B cell (primary cell): ENCODE measurements around the gene CSNK2B. TPM values are rescaled to one million over a fixed set of nuclear protein-coding genes. Genes with fewer than 3 reads are reported as not detected.
A peak's percentile ranks its signal among the peaks of the same experiment; 100 is the strongest.

Experiments used
- ATAC-seq: fragments of 200-7000 bp; cut with Tn5 transposase; one replicate; pipeline ENCODE4 v1.10.0; 2021; ENCODE audit warnings: low read depth, mild to moderate bottlenecking, moderate number of reproducible peaks, moderate library complexity
- CTCF ChIA-PET: fragments of 350-600 bp; sonication (Branson Sonifier 250); formaldehyde crosslinking; loops from one replicate; lab custom pipeline; 2021; ENCODE audit warnings: antibody characterized with exemption, inconsistent platforms; lab: Charles Lee
- POLR2A ChIA-PET: fragments of 350-600 bp; sonication (Branson Sonifier 250); formaldehyde crosslinking; loops from one replicate; lab custom pipeline; 2021; ENCODE audit warnings: antibody characterized with exemption; lab: Charles Lee
- DNase-seq: peaks from one replicate; pipeline ENCODE4 v3.0.0; 2013
- H2AFZ ChIP-seq: 2 replicates; pipeline ENCODE4 v1.6.1; 2012; ENCODE audit warnings: mild to moderate bottlenecking, low read depth, low read length; ENCODE audit not compliant: insufficient read depth, poor library complexity, severe bottlenecking
- H3K27ac ChIP-seq, 2 donors: 1 replicate in 1 of 2; 2 replicates in 1 of 2; pipeline ENCODE4 v1.5.1; 2012 to 2013; ENCODE audit warnings: low read length in 2 of 2, mild to moderate bottlenecking in 2 of 2, moderate library complexity in 1 of 2
- H3K27me3 ChIP-seq, 4 experiments: fragments of 200-600 bp in 1 of 4; sonication (generic) in 1 of 4; replicated peaks in 1 of 4; 1 replicate in 2 of 4; 2 replicates in 2 of 4; pipeline versions ENCODE4 v1.6.1 to v1.7.0; 2013 to 2016; ENCODE audit warnings: low read length in 3 of 4, mild to moderate bottlenecking in 2 of 4, mixed read lengths in 1 of 4, moderate library complexity in 1 of 4; ENCODE audit not compliant: insufficient read depth in 4 of 4, control insufficient read depth in 3 of 4; ENCODE audit errors: control extremely low read depth in 1 of 4
- H3K36me3 ChIP-seq, 2 experiments: replicated peaks in 1 of 2; 1 replicate in 1 of 2; 2 replicates in 1 of 2; pipeline versions ENCODE4 v1.6.1 to v1.7.1; 2013; ENCODE audit warnings: low read length in 1 of 2; ENCODE audit not compliant: insufficient read depth in 2 of 2, control insufficient read depth in 1 of 2; ENCODE audit errors: control extremely low read depth in 1 of 2, extremely low read depth in 1 of 2
- H3K4me1 ChIP-seq, 2 donors: fragments of 200-600 bp in 1 of 2; sonication (generic) in 1 of 2; 1 replicate in 1 of 2; 2 replicates in 1 of 2; pipeline versions ENCODE4 v1.5.1 to v1.6.1; 2013 to 2017; ENCODE audit warnings: low read length in 2 of 2; ENCODE audit not compliant: control insufficient read depth in 2 of 2, insufficient read depth in 2 of 2
- H3K4me2 ChIP-seq: replicated peaks from 2 replicates; pipeline ENCODE3; 2012; ENCODE audit warnings: mild to moderate bottlenecking, low read depth, low read length; ENCODE audit not compliant: poor library complexity, severe bottlenecking
- H3K4me3 ChIP-seq, 5 experiments: fragments of 200-600 bp in 1 of 5; sonication (generic) in 1 of 5; 1 replicate in 3 of 5; 2 replicates in 2 of 5; pipeline versions ENCODE4 v1.5.1 to v1.7.0; 2011 to 2016; ENCODE audit warnings: low read length in 4 of 5, mild to moderate bottlenecking in 4 of 5, low read depth in 2 of 5, control low read depth in 1 of 5, moderate library complexity in 1 of 5; ENCODE audit not compliant: insufficient read depth in 1 of 5; ENCODE audit errors: control extremely low read depth in 1 of 5, extremely low read depth in 1 of 5
- H3K79me2 ChIP-seq: fragments of 200-600 bp; sonication (generic); one replicate; pipeline ENCODE4 v1.6.0; 2016; ENCODE audit warnings: low read length; ENCODE audit not compliant: control insufficient read depth, insufficient read depth
- H3K9ac ChIP-seq: fragments of 200-600 bp; sonication (generic); 2 replicates; pipeline ENCODE4 v1.6.1; 2017; ENCODE audit warnings: mild to moderate bottlenecking, low read length, moderate library complexity
- H3K9me3 ChIP-seq, 3 donors: one replicate each; pipeline versions ENCODE4 v1.6.1 to v1.7.1; 2013; ENCODE audit warnings: low read length in 2 of 3; ENCODE audit not compliant: control insufficient read depth in 2 of 3, insufficient read depth in 1 of 3; ENCODE audit errors: control extremely low read depth in 1 of 3
- H4K20me1 ChIP-seq: 2 replicates; pipeline ENCODE4 v1.6.0; 2012; ENCODE audit warnings: mild to moderate bottlenecking, low read length; ENCODE audit not compliant: insufficient read depth, control insufficient read depth, poor library complexity, severe bottlenecking
- H3K27ac Mint-ChIP-seq: one replicate; pipeline ENCODE4 v1.8.0; 2021; ENCODE audit warnings: mixed read lengths
- H3K27me3 Mint-ChIP-seq: one replicate; pipeline ENCODE4 v1.8.0; 2021; ENCODE audit warnings: mixed read lengths
- H3K4me1 Mint-ChIP-seq: one replicate; pipeline ENCODE4 v1.8.0; 2021; ENCODE audit warnings: mixed read lengths
- H3K4me3 Mint-ChIP-seq: one replicate; pipeline ENCODE4 v1.8.0; 2021; ENCODE audit warnings: mixed read lengths
- H3K9me3 Mint-ChIP-seq: one replicate; pipeline ENCODE4 v1.8.0; 2022; ENCODE audit warnings: mixed read lengths; ENCODE audit not compliant: insufficient read depth
- EZH2 ChIP-seq: IDR thresholded peaks from 2 replicates; pipeline ENCODE4 v1.6.1; 2012; ENCODE audit warnings: borderline replicate concordance, low read depth, mild to moderate bottlenecking, moderate library complexity, low read length; ENCODE audit not compliant: insufficient read depth, poor library complexity, severe bottlenecking
- WGBS: methylation state at CpG from one replicate; pipeline ENCODE4 v1.1.5; 2013; ENCODE audit warnings: missing lambda C conversion rate; ENCODE audit not compliant: insufficient coverage; 5-methylcytosine and 5-hydroxymethylcytosine counted together
- intact Hi-C: fragments of 100-400 bp; cut with micrococcal nuclease; formaldehyde crosslinking; loops from one replicate; pipeline ENCODE4 v1.10.0; 2022
- polyA plus RNA-seq: library from polyadenylated mRNA; depleted of rRNA; stranded (reverse); fragments of >200 nt; gene quantifications from 2 replicates; pipeline ENCODE4 v1.2.3, GENCODE V29; 2012
- total RNA-seq, 2 donors: library from RNA; stranded (reverse); fragments of 120-200 nt in 1 of 2; gene quantifications; 1 replicate in 1 of 2; 2 replicates in 1 of 2; pipeline versions ENCODE4 v1.2.3 to v1.2.4, GENCODE V29; 2013 to 2022
- TF ChIP-seq, protein P1 (sequence below): fragments of 200-600 bp; IDR thresholded peaks from one replicate; pipeline ENCODE4 v1.8.0; 2022; ENCODE audit warnings: antibody characterized with exemption, mild to moderate bottlenecking

Gene CSNK2B
- total and polyA plus RNA-seq, 2 donors (not counting 1 experiment from before 2014, with no cell fraction given): 142 to 146 TPM

DNA sequence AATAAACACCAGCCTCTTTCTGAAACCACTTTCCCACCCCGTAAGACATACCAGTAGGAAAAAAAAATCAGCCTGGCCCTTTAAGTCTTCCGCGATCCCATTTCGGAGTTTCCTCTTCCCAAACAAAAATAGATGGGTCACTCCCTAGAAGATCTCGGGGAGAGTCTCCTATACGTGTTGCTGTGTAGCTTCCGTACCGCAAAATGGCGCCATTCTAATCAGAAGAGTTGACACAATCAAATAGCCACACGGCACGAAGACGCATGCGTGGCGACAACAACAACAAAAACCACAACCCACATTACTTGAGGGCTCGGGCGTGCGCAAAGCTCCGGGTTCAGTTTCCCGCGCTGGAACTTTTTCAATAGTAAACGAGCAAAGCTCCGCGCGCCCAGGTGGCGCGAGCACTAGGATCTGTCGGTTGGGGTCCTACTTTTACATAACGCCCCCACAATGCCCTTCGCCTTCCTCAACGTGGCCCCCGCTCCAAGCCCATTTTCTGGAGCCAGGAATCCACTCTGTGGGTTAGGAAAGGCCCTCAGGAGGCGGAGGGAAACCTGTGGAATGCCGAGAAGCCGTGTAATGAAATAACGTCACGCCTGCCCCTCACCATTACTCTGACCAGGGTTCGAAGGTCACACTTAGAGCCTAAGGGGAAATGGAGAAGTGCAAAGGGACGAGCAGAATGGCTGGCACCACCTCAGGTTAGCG, 935 bp upstream of the CSNK2B start, which contains the start of gene GPANK1:
Gene GPANK1, minus strand, starts transcription at position 208 of the 711 bp plus-strand sequence. CDS start 519 bp downstream, outside the sequence.
- Histone ChIP-seq H2AFZ (peak within 1 kb of the TSS; percentile 72), H4K20me1 (peaks cover 17% of the 10 kb centered on the region)

More for the DNA sequence above, 935 bp upstream of the CSNK2B start, which contains the start of gene GPANK1:
- Histone ChIP-seq H3K27me3 (no peaks in the 10 kb centered on the region), H3K79me2 (peaks cover 86% of the 10 kb centered on the region), H3K36me3 (peaks cover 12 to 53% of the 10 kb centered on the region in 2 experiments), H3K4me1 (peaks cover 27 to 48% of the 10 kb centered on the region in 2 donors), H3K9me3 (no peaks in the 10 kb centered on the region), H3K9ac (peak within 1 kb of the TSS; percentile 89), H3K27ac (peak within 1 kb of the TSS; percentile 96 to 98), H3K4me3 (peak within 1 kb of the TSS; percentile 58 to 98 (median 85)), H3K4me2 (peak within 1 kb of the TSS; percentile 90)
- Mint-ChIP-seq H3K9me3 (no peaks in the 10 kb centered on the region), H3K4me3 (peak within 1 kb of the TSS; percentile 96), H3K27me3 (no peaks in the 10 kb centered on the region), H3K4me1 (peaks cover 57% of the 10 kb centered on the region), H3K27ac (peak within 1 kb of the TSS; percentile 100)
- whole genome bisulfite sequencing: 1% methylated on average over 32 of the region's 39 CpGs
- ATAC-seq (peak; percentile 28), DNase-seq (peak; percentile 93)
- no peak for TF ChIP-seq EZH2
- TF ChIP-seq, protein P1, sequence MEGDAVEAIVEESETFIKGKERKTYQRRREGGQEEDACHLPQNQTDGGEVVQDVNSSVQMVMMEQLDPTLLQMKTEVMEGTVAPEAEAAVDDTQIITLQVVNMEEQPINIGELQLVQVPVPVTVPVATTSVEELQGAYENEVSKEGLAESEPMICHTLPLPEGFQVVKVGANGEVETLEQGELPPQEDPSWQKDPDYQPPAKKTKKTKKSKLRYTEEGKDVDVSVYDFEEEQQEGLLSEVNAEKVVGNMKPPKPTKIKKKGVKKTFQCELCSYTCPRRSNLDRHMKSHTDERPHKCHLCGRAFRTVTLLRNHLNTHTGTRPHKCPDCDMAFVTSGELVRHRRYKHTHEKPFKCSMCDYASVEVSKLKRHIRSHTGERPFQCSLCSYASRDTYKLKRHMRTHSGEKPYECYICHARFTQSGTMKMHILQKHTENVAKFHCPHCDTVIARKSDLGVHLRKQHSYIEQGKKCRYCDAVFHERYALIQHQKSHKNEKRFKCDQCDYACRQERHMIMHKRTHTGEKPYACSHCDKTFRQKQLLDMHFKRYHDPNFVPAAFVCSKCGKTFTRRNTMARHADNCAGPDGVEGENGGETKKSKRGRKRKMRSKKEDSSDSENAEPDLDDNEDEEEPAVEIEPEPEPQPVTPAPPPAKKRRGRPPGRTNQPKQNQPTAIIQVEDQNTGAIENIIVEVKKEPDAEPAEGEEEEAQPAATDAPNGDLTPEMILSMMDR: no peak
- ChIA-PET POLR2A (interaction anchor here (0.5 to 5.9 kb wide), 11 partner anchors 9 to 1306 kb away, joined by 3 to 57 read pairs (median 5); partner anchors contain the start of genes APOM, BAG6, CLIC1 and DDX39B), CTCF (interaction anchor here (1.0 to 1.8 kb wide), 5 partner anchors 12 to 119 kb away, joined by 3 to 9 read pairs (median 3); partner anchors contain the start of genes ATP6V1G2 and BAG6)
- intact Hi-C loops: loop anchor here (1.0 to 5.0 kb wide), 14 partner anchors 13 to 532 kb away; partner anchors contain the start of genes ABHD16A, AGPAT1, BAG6 and CLIC1
